ENCODE data around the gene DPP6.

Gene DPP6

DNA sequence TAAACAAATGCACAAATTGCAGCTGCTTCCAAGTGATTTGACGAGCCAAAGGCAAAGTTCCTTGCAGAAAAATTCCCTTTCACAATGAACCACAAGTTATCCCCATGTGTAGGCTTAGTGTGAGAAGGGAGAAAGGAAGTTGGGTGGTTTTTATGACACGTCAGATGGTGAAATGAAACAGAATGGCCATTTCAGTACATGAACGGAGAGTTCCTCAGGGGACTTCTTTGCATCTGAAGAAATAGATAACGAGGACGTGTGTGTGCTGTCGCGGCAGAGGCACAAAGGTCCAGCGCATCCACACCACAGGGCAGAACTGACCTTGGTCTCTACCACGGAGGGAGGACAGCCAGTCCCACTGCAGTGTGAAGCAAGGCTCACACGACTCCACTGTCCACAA is 814.9 kb downstream of the DPP6 start:
- in situ Hi-C loops (cut with MboI; ENCODE audit: low sequenced_read_pairs), result no loop called here

DNA sequence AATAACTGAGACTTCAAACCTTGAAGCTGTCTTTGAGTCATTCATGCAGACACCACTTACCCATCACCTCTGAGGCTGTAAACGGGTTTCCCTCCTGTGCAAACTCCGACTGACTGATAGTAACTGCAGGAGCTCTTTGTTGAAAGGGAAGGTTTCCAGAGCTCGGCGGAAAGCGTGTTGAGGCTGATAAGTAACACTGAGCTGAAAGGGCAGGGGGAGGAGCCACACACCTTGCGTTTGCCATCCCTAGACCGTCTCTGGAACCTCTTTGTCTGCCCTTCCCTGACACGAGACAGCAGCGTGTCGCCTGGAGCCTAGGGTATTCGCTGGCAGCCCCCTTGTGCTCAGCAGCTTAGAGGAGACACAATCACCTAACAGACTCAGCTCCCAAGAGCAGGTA is 816.7 kb downstream of the DPP6 start:
- in situ Hi-C loops (cut with MboI; ENCODE audit: low sequenced_read_pairs), result no loop called here

DNA sequence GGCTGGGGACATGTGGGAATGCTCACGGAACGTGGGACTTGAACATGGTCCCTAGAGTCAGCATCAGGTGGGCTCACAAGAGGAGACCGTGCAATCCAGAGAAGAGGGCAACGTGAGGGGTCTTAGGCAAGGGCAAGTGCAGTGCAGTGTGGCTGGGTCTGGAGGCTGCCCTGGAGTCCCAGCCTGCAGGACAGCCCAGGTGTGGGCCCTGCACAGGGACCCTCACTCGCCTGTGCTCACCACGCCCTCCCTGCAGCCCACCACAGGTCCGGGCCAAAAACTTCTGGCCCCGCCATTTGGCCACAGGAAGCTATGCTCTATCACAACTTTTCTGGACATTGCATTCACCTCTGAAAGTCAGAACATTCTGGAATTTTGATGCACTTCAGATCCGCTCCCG is 817.2 kb downstream of the DPP6 start:
- in situ Hi-C loops (cut with MboI; ENCODE audit: low sequenced_read_pairs), result no loop called here

DNA sequence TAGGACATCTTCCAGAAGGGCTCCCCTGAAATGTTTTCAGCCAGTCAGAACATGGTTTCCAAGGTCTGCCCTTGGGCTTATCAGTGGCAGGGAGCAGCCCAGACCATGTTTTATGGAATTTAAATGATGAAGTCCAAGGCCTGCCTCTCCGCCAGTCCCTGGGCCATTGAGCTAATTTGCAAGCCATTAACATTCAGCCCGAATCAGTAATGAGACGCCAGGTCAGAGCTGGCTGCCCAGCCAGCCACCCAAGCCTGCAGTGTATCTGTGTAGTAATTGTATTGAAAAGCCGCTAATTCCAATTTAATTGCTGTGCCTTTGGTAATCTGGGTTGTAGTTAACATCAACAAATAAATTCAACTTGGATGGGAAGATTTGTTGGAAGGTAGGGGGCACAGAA is 819.3 kb downstream of the DPP6 start:
- in situ Hi-C loops (cut with MboI; ENCODE audit: low sequenced_read_pairs), result no loop called here

DNA sequence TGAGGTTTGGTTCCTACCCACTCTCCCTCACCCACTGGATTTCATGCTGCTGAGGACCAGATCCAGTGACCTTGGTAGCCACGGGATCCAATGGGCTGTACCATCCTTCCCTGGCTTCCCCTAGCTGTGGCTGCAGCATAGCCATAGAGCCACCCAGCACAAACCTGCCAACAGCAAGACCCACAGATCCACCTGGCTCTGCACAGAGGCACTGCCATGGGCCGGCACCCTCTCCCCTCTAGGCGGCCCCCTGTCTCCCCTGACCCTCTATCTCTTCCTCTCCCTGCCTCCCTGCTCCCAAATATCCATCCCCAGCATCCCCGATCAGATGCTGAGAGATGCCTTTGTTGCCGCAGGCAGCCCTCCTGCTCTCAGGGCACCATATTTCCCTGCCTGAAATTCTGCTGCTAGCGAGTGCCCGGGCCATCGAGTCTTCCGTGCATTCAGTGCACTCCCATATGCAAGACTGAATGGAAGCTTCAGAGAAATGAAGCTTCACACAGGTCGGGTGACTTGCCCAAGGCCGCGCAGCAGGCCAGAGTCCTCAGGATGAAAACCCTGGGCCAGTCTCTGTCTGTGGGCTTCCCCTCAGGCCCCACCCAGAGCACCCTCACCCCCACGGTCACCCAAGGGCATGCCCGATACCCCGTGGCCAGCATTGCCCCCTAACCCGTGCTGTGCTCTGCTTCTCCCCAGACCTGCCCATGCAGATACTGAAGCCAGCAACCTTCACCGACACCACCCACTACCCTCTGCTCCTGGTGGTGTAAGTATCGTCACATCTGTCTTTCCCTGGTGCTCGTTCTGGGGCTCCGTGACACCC is 819.9 kb downstream of the DPP6 start:
- in situ Hi-C loops (cut with MboI; ENCODE audit: low sequenced_read_pairs), result no loop called here

DNA sequence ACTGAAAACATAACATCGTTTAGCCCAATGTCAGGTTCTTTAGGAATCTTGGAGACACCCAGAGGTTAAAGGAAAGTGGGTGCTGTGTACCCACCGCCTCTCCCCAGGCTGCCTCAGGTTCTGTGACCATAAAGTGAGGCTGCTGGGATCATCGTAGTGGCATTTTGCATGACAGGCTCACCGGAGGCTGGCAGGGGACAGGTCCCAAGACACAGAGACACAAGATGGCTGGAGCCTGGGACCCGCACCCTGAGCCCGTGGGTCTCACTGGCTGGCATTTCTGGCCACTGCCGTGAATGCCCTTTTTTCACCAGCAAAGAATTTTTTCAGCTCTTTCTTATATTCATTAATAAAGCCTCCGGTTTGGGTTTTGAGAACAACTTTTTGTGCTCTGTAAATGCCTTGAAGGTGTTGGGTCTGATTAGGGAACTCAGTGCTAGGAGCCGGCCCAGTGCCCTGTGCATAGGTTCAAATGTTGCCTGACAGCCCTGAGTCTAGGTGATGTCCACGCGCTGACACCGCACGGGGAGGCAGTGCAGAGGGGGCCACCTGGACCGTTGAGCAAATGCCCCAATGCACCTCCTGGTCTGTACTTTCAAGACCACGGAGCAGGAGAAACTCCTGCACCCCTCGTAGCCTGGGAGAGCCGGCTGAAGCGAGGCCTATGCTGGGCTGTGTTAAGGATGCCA is 820.8 kb downstream of the DPP6 start:
- in situ Hi-C loops (cut with MboI; ENCODE audit: low sequenced_read_pairs), result no loop called here

DNA sequence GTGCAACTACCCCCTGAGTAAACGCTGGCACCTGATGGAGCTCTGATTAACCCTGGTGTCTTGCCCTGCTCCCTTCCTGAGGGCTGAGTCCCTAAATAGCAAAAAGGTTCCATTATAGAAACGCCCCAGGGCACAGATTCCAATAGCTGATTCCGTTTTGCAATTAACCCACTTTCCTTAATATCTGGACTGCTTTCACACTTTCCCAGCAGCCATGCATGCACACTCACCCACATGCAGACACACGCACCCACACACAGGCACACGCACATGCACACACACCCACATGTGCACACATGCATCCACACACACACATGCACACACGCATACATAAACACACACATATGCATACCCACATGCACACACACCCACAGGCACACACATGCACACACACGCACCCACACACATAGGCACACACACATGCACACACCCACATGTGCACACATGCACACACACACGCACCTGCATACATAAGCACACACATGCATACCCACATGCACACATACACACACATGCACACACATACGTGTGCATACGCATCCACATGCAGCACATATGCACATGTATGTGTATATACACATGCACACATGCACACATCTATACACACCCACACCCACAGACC is 821.4 kb downstream of the DPP6 start:
- in situ Hi-C loops (cut with MboI; ENCODE audit: low sequenced_read_pairs), result no loop called here

DNA sequence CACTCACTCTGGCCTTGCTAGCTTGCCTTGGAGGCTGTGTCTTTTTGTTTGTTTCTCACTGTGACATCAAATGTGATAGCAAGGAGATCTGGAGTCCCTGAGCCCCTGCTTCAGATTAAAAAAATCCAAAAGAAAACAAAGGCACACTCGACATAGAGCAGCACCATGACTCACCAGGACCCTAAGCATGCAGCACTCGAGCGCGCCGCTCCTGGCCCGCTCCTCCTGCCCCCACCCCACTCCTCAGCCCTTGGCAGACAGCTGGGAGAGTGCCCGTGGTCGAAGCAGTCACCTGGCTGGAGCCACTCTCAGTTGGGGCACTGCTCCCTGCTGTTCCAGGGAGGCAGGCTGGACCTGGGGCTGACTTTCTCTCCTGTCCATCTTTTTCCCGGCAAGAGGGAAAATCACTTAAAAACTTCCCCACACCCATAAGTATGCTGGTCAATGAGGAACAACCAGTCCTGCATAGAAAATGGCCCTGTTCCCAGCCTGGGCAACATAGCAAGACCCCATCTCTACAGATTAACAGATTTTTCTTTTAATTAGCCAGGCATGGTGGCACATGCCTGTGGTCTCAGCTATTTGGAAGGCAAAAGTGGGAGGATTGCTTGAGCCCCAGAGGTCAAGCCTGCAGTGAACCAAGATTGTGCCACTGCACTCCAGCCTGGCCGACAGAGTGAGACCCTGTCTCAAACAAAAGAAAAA is 822.4 kb downstream of the DPP6 start:
- in situ Hi-C loops (cut with MboI; ENCODE audit: low sequenced_read_pairs), result no loop called here

DNA sequence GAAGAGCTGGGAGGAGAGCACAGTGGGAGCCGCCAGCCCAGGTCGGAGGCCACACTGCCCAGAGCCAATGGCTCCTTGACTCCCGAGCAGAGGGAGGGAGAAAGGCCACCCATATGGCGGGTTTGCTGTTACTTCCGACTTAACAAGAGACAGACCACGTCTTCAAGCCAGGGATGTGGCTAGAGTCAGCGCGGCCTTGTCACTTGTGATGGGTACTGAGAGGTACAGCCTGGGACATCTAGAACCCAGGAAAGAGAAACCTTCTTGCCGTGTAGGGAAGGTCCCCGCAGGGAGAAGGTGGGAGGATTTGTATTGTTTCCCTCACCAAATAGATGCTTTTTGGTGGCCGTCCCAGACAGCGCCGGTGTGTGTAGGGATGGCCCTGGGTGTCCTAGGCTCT is 823.1 kb downstream of the DPP6 start:
- in situ Hi-C loops (cut with MboI; ENCODE audit: low sequenced_read_pairs), result no loop called here

DNA sequence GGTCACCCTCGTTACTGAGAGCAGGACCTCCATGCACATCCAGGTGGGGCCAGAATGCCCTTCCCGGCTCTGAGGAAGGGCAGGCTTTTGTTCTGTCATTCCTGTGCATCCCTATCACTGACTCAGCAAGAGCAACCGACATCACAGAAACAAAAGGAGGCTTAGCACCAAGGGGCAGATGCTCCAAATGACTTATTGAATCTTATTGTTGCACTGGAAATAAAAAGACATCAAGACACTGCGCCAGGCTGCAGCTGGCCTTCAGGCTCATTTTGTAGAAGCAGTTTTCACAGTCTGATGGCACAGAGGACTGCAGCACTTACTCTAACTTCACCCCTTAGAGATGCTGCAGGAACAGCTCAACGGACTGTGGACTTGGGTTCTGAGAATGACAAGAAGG is 824.3 kb downstream of the DPP6 start:
- in situ Hi-C loops (cut with MboI; ENCODE audit: low sequenced_read_pairs), result no loop called here

DNA sequence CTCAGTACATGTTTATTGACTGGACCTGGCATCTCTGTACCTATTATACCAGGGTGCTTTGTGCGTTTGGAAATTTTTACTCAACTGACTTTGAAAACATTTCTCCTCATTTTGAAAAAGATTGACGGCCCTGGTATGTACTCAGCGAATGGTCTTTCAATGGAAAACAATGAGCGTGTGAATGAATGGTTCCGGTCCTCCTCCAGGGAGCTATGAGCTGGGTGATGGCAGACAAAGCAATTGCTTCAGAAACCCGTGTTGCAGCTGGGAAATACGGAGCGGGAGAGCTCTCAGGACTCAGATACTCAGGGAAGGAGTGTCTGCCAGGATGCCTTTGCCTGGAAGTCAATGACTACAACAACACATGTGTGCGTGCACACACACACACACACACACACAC is 824.8 kb downstream of the DPP6 start:
- in situ Hi-C loops (cut with MboI; ENCODE audit: low sequenced_read_pairs), result no loop called here

DNA sequence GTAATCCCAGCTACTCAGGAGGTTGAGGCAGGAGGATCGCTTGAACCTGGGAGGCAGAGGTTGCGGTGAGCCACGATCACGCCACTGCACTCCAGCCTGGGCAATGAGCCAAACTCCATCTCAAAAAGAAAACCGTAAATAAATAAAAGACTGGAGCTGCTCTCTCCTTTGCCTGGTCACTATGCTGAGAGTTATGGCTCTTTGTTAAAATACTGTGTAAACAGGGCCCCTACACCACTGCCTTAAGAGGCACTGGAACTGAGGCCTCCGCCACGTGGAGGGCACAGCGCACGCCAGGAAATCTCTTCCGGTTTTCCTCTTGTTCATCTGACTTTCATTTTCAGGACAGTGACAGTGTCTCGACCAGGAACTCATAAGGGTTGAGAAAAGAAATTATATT is 827.4 kb downstream of the DPP6 start:
- in situ Hi-C loops (cut with MboI; ENCODE audit: low sequenced_read_pairs), result no loop called here

DNA sequence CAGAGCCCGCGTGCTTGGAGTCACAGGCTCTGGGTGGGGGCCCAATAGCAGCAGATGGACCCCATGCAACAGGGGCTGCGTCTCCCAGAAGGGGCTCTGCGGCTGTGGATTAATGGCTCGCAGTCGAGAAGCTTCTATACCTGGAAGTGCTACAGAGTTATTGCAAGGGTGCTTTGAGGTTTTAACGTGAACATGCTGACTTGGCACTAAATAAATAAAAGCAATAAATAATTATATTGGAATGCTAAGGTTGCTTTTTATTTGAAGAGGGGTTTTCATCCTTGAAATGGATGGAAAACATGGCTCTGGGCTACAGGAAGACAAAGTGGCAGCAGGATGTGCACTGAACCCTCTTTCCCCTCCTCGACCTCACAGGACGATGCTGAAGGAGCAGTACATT is 828.3 kb downstream of the DPP6 start:
- in situ Hi-C loops (cut with MboI; ENCODE audit: low sequenced_read_pairs), result no loop called here

DNA sequence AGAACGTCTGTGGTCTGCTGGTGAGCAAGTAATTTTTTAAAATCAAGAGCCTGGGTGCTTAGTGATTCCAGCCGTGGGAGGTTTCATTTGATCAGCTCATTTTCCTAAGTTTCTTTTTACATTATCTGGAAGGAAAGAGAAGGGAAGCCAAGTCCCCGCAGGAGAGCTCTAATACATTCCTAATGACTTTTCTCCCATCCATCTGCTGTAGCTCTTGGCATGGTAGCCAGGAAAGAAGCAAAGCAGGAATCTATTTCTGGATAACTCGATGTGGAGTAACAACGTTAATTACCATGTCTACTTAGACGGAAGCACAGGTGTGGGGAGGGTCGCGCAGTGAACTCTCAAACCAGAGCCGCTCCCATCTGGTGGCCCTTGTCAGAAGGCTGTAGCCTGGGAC is 828.8 kb downstream of the DPP6 start:
- in situ Hi-C loops (cut with MboI; ENCODE audit: low sequenced_read_pairs), result no loop called here

DNA sequence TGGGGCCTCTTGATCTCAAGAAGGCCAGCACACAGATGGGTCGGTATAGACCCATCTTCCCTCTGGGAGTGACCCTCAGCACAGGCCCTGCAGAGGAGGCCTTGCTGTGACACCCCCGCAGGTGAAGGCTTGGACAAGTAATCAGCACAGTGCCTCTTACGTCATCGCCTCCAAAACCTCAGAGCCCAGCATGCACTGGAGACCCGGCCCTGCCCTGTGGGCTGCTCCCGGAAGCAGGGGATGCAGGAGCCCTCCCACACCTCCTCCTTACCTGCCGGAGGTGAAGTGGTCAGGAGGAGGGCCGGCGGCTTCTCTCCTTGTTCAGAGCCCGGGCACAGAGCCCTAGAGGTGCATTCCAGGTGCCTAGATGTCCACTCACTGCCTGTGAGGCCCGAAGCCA is 829.3 kb downstream of the DPP6 start:
- in situ Hi-C loops (cut with MboI; ENCODE audit: low sequenced_read_pairs), result no loop called here

DNA sequence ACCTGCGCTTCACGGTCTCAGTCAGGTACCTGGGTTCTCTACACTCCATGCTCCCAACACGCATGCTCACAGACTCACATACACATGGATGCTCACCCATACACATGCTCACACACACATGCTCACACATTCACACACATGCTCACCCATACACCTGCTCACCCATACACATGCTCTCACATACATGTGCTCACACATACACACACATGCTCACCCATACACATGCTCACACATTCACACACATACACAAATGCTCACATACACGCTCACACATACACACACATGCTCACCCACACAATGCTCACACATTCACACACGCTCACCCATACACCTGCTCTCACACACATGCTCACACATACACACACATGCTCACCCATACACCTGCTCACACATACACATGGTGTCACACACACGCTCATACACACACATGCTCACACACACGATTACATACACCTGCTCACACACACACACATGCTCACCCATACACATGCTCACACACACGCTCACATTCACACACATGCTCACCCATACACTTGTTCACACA is 830.8 kb downstream of the DPP6 start:
- in situ Hi-C loops (cut with MboI; ENCODE audit: low sequenced_read_pairs), result no loop called here

DNA sequence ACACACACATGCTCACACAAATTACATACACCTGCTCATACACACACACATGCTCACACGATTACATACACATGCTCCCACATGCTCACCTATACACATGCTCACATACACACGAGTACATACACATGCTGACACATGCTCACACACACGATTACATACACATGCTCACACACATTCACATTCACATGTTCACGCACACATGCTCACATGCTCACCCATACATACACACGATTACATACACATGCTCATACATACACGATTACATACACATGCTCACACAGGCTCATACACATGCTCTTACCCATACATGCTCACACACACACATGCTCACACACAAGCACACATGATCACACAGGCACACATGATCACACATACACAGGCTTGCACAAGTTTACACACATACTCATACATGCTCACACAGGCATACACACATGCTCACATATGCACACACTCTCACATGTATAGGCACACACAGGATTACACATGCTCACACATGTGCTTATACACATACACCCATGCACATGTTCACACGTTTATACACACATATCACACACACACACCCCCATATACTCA is 832.2 kb downstream of the DPP6 start:
- in situ Hi-C loops (cut with MboI; ENCODE audit: low sequenced_read_pairs), result no loop called here

DNA sequence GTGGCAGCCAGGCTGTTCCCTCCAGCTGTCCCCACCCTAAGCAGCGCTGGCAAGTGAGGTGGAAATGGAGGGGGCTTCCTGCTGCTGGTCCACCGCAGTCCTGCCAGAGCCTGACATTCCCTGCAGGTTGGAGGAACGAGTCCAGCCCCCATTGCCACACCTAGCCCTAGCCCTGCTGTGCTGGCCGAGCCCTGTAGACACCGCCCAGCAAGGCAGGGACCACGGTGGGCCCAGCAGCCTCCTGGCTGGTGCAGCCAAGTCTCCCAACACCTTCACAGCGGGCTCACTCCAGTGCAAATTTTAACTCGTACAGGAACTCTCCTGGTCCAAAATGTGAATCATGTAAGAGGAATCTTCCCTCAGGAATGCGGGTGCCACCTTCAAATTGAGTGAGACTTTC is 834.4 kb downstream of the DPP6 start:
- in situ Hi-C loops (cut with MboI; ENCODE audit: low sequenced_read_pairs), result no loop called here

DNA sequence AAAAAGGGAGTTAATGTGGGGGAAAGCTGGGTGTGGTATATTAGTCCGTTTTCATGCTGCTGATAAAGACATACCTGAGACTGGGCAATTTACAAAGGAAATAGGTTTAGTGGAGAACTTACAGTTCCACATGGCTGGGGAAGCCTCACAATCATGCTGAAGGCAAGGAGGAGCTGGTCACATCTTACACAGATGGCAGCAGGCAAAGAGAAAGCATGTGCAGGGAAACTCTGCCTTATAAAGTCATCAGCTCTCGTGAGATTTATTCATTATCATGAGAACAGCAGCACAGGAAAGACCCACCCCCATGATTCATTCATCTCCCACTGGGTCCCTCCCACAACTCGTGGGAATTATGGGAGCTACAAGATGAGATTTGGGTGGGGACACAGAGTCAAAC is 836.5 kb downstream of the DPP6 start:
- in situ Hi-C loops (cut with MboI; ENCODE audit: low sequenced_read_pairs), result no loop called here

DNA sequence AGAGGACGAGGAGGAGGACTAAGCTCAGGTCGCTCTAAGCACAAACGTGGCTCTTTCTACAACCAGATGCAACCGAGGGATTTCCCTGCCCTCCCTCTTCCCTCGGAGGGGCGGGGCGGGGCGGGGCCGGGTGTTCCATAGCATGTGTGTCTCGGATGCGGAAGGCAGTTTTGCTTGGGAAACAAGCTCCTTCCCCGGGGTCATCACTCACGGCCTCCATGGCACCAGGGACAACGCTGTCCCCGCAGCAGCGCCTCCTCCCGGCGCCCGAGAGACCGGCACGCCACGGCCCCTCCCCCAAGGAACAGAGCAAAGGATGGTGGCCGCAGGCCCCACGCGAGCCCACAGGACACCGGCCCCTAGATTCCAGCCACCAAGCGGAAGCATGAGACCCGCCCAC is 840.3 kb downstream of the DPP6 start:
- in situ Hi-C loops (cut with MboI; ENCODE audit: low sequenced_read_pairs), result no loop called here

DNA sequence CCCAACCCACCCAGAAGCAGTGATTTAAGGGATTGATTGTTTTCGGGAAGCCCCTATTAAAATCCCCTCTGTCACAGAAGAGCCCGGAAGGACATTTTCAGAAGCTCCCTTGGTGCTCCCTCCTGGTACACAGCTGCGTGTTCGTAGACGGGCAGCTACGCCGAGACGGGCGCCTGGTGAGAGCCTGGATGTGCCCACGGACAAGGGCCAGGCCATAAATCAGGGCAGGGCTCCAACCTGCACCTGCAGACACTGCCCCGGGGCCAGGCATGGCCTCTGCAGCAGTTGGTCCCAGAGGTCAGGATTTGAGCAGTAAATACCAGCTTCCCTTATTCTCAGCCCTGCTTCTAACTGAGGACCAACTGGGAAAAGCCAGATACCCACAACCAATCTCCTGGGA is 843.9 kb downstream of the DPP6 start:
- in situ Hi-C loops (cut with MboI; ENCODE audit: low sequenced_read_pairs), result no loop called here

Data from HL-60/S4 (cell line).